ENCODE data around the gene FKBP4. TPM values are rescaled to one million over a fixed set of nuclear protein-coding genes. Genes with fewer than 3 reads are reported as not detected.

The FKBP4 gene
- 10 to 100 TPM; 62.3 to 67.7 TPM for total RNA-seq

- H3K27ac Mint-ChIP-seq = peak within 1 kb of the TSS; percentile 63
- H3K36me3 Mint-ChIP-seq = peaks cover 11% of the 10 kb centered on the region
- H3K9me3 Mint-ChIP-seq = no peaks in the 10 kb centered on the region
- POLR2A ChIA-PET = interaction anchor here (0.9 to 3.4 kb wide), 7 partner anchors 11 to 105 kb away, joined by 3 to 31 read pairs (median 11); partner anchors contain the start of genes FOXM1, ITFG2 and RHNO1
- ATAC-seq (ENCODE audit: low read depth) (peak; percentile 87), DNase-seq (peak; percentile 90)
- peaks cover 7% of the 10 kb centered on the region for H3K27me3 Mint-ChIP-seq
- H3K4me1 Mint-ChIP-seq = peaks cover 30% of the 10 kb centered on the region
- H3K4me3 Mint-ChIP-seq = peak within 1 kb of the TSS; percentile 87
Observed at GRCh38 chr12:2794736-2795289, at the start of gene FKBP4. Gene FKBP4, plus strand, starts transcription at chr12:2794970. Its CDS starts 170 bp downstream, at chr12:2795140.

GRCh38 chr12:2745655-2746054 lies 49.1 kb upstream of the FKBP4 start:
- H3K27me3 Mint-ChIP-seq = peaks cover 6% of the 10 kb centered on the region
- no peaks in the 10 kb centered on the region for H3K36me3 Mint-ChIP-seq
- no peak overlapping the region for H3K4me3 Mint-ChIP-seq
- no peaks in the 10 kb centered on the region for H3K9me3 Mint-ChIP-seq
- POLR2A ChIA-PET = no interaction called here
- H3K27ac Mint-ChIP-seq = no peak overlapping the region
- ATAC-seq (ENCODE audit: low read depth) (no peak), DNase-seq (no peak)
- no peaks in the 10 kb centered on the region for H3K4me1 Mint-ChIP-seq

- Mint-ChIP-seq H3K4me1 (peaks cover 4% of the 10 kb centered on the region), H3K36me3 (peaks cover 1% of the 10 kb centered on the region), H3K4me3 (no peak overlapping the region), H3K27ac (no peak overlapping the region), H3K27me3 (peaks cover 31% of the 10 kb centered on the region), H3K9me3 (peaks cover 3% of the 10 kb centered on the region)
- DNase-seq (no peak), ATAC-seq (ENCODE audit: low read depth) (no peak)
- POLR2A ChIA-PET = no interaction called here
Observed at GRCh38 chr12:2749580-2749979, 45.2 kb upstream of the FKBP4 start.

GRCh38 chr12:2750185-2750584 lies 44.6 kb upstream of the FKBP4 start:
- H3K4me3 Mint-ChIP-seq = no peak overlapping the region
- peaks cover 3% of the 10 kb centered on the region for H3K9me3 Mint-ChIP-seq
- peaks cover 1% of the 10 kb centered on the region for H3K36me3 Mint-ChIP-seq
- POLR2A ChIA-PET = no interaction called here
- no peak for DNase-seq
- peaks cover 4% of the 10 kb centered on the region for H3K4me1 Mint-ChIP-seq
- ATAC-seq (ENCODE audit: low read depth) = no peak
- H3K27ac Mint-ChIP-seq = no peak overlapping the region
- peaks cover 32% of the 10 kb centered on the region for H3K27me3 Mint-ChIP-seq

- DNase-seq = no peak
- Mint-ChIP-seq H3K4me1 (peaks cover 4% of the 10 kb centered on the region), H3K9me3 (peaks cover 3% of the 10 kb centered on the region), H3K36me3 (peaks cover 1% of the 10 kb centered on the region), H3K4me3 (no peak overlapping the region), H3K27ac (no peak overlapping the region), H3K27me3 (peaks cover 33% of the 10 kb centered on the region)
- ATAC-seq (ENCODE audit: low read depth) = no peak
- POLR2A ChIA-PET = no interaction called here
Observed at GRCh38 chr12:2751230-2751629, 43.5 kb upstream of the FKBP4 start.

GRCh38 chr12:2751686-2752085 lies 43.1 kb upstream of the FKBP4 start:
- peaks cover 4% of the 10 kb centered on the region for H3K4me1 Mint-ChIP-seq
- no peak overlapping the region for H3K27ac Mint-ChIP-seq
- peaks cover 1% of the 10 kb centered on the region for H3K36me3 Mint-ChIP-seq
- H3K9me3 Mint-ChIP-seq = peaks cover 3% of the 10 kb centered on the region
- POLR2A ChIA-PET = no interaction called here
- no peak for DNase-seq
- H3K27me3 Mint-ChIP-seq = peaks cover 33% of the 10 kb centered on the region
- H3K4me3 Mint-ChIP-seq = no peak overlapping the region
- no peak for ATAC-seq (ENCODE audit: low read depth)

GRCh38 chr12:2752676-2753371 lies 41.9 kb upstream of the FKBP4 start:
- peaks cover 4% of the 10 kb centered on the region for H3K4me1 Mint-ChIP-seq
- H3K4me3 Mint-ChIP-seq = no peak overlapping the region
- DNase-seq = peak; percentile 93
- H3K27me3 Mint-ChIP-seq = peaks cover 35% of the 10 kb centered on the region
- POLR2A ChIA-PET = no interaction called here
- H3K27ac Mint-ChIP-seq = no peak overlapping the region
- peaks cover 1% of the 10 kb centered on the region for H3K36me3 Mint-ChIP-seq
- peaks cover 3% of the 10 kb centered on the region for H3K9me3 Mint-ChIP-seq
- ATAC-seq (ENCODE audit: low read depth) = peak; percentile 99

GRCh38 chr12:2753536-2753935 lies 41.2 kb upstream of the FKBP4 start:
- POLR2A ChIA-PET = no interaction called here
- no peak overlapping the region for H3K4me3 Mint-ChIP-seq

GRCh38 chr12:2754208-2754607 lies 40.6 kb upstream of the FKBP4 start:
- H3K36me3 Mint-ChIP-seq = peaks cover 1% of the 10 kb centered on the region
- H3K27ac Mint-ChIP-seq = no peak overlapping the region
- POLR2A ChIA-PET = no interaction called here
- H3K4me1 Mint-ChIP-seq = peaks cover 4% of the 10 kb centered on the region
- peaks cover 31% of the 10 kb centered on the region for H3K27me3 Mint-ChIP-seq
- H3K4me3 Mint-ChIP-seq = no peak overlapping the region
- no peak for DNase-seq
- ATAC-seq (ENCODE audit: low read depth) = no peak
- peaks cover 3% of the 10 kb centered on the region for H3K9me3 Mint-ChIP-seq

More at GRCh38 chr12:2753536-2753935, 41.2 kb upstream of the FKBP4 start:
- DNase-seq = no peak
- ATAC-seq (ENCODE audit: low read depth) = no peak
- no peak overlapping the region for H3K27ac Mint-ChIP-seq
- H3K36me3 Mint-ChIP-seq = peaks cover 1% of the 10 kb centered on the region
- H3K4me1 Mint-ChIP-seq = peaks cover 4% of the 10 kb centered on the region
- peaks cover 3% of the 10 kb centered on the region for H3K9me3 Mint-ChIP-seq
- H3K27me3 Mint-ChIP-seq = peaks cover 31% of the 10 kb centered on the region

- no peak for ATAC-seq (ENCODE audit: low read depth)
- no peak for DNase-seq
- Mint-ChIP-seq H3K27me3 (peaks cover 24% of the 10 kb centered on the region), H3K4me3 (no peak overlapping the region), H3K36me3 (no peaks in the 10 kb centered on the region), H3K27ac (no peak overlapping the region), H3K9me3 (no peaks in the 10 kb centered on the region), H3K4me1 (peaks cover 4% of the 10 kb centered on the region)
- POLR2A ChIA-PET = no interaction called here
Observed at GRCh38 chr12:2756756-2757155, 38.0 kb upstream of the FKBP4 start.

- Mint-ChIP-seq H3K4me1 (no peaks in the 10 kb centered on the region), H3K27ac (no peak overlapping the region), H3K9me3 (no peaks in the 10 kb centered on the region), H3K36me3 (no peaks in the 10 kb centered on the region), H3K27me3 (peaks cover 6% of the 10 kb centered on the region), H3K4me3 (no peak overlapping the region)
- POLR2A ChIA-PET = no interaction called here
- ATAC-seq (ENCODE audit: low read depth) (no peak), DNase-seq (no peak)
Observed at GRCh38 chr12:2759733-2760132, 35.0 kb upstream of the FKBP4 start.

- Mint-ChIP-seq H3K9me3 (no peaks in the 10 kb centered on the region), H3K4me3 (no peak overlapping the region), H3K27ac (no peak overlapping the region), H3K4me1 (peaks cover 1% of the 10 kb centered on the region), H3K36me3 (no peaks in the 10 kb centered on the region), H3K27me3 (no peaks in the 10 kb centered on the region)
- POLR2A ChIA-PET = no interaction called here
- DNase-seq (no peak), ATAC-seq (ENCODE audit: low read depth) (no peak)
Observed at GRCh38 chr12:2764398-2764797, 30.4 kb upstream of the FKBP4 start.

- H3K36me3 Mint-ChIP-seq = no peaks in the 10 kb centered on the region
- H3K4me3 Mint-ChIP-seq = no peak overlapping the region
- H3K27ac Mint-ChIP-seq = no peak overlapping the region
- no peak for ATAC-seq (ENCODE audit: low read depth)
- POLR2A ChIA-PET = no interaction called here
- no peaks in the 10 kb centered on the region for H3K9me3 Mint-ChIP-seq
- DNase-seq = no peak
- H3K4me1 Mint-ChIP-seq = peaks cover 1% of the 10 kb centered on the region
- H3K27me3 Mint-ChIP-seq = no peaks in the 10 kb centered on the region
Observed at GRCh38 chr12:2765052-2765451, 29.7 kb upstream of the FKBP4 start.

- peaks cover 1% of the 10 kb centered on the region for H3K4me1 Mint-ChIP-seq
- DNase-seq (no peak), ATAC-seq (ENCODE audit: low read depth) (no peak)
- H3K4me3 Mint-ChIP-seq = no peak overlapping the region
- POLR2A ChIA-PET = no interaction called here
- H3K27ac Mint-ChIP-seq = no peak overlapping the region
- no peaks in the 10 kb centered on the region for H3K36me3 Mint-ChIP-seq
- no peaks in the 10 kb centered on the region for H3K9me3 Mint-ChIP-seq
- H3K27me3 Mint-ChIP-seq = no peaks in the 10 kb centered on the region
Observed at GRCh38 chr12:2765608-2766007, 29.2 kb upstream of the FKBP4 start.

All from activated naive CD8-positive, alpha-beta T cell treated with anti-CD3 and anti-CD28 coated beads, Interleukin-2, amount 10 ng/mL, durations not matched to agents 7 days and 5 days (primary cell).